NCI-H2081 treated with DMSO at 0.1 percent for 48 hours (cell line): Measurements from ENCODE around the gene SMOC1.

Experiments
- DNase-seq: peaks from one replicate; lab custom pipeline; 2025; lab: John Stamatoyannopoulos, UW

The SMOC1 gene

DNA sequence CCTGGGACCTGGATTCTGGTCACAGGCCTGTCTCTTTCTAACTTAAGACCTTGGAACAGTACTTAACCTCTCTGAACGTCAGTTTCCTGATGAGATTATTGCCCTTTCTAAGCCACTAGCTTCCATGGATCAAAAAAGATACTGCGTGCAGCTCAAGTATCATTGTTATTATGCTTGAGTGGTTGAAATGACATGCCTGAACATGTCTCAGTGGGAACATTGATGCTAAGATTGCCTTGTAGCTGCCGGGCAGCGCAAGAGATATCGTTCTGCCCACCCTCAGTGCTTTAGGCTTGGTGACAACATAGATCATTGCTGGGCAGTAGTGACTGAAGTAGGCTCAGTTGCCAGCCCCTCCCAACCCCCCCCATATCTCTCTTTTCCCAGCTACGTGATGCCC, 131.9 kb downstream of the SMOC1 start:
- no peak for DNase-seq

- no peak for DNase-seq
Measured at GRCh38 chr14:70011708-70012107, 132.5 kb downstream of the SMOC1 start.

GRCh38 chr14:70013271-70013873, 134.2 kb downstream of the SMOC1 start:
- DNase-seq: no peak

- DNase-seq: no peak
Measured at GRCh38 chr14:70014406-70015095, 135.3 kb downstream of the SMOC1 start.

DNA sequence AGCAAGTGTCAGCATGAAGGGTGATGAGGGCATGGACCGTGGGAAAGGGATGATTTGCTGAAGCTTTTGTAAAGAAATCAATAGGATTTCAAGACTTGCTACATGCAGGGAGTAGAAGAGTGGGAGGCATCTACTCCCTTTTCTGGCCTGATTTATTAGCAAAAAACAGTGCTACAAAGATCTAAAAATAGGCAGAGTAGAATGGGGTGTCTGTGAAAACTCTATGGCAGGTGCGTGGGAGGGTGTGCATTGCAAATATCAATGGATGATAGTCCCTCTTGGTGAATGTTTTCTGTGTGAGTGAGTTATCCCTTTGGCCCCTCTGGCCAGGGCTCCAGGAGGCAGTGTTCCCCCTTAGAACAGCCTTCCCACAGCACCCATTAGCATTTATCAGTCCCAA, 139.0 kb downstream of the SMOC1 start:
- no peak for DNase-seq

- no peak for DNase-seq
Measured at GRCh38 chr14:70018713-70019211, 139.5 kb downstream of the SMOC1 start.

GRCh38 chr14:70019695-70020094, 140.5 kb downstream of the SMOC1 start:
- no peak for DNase-seq

GRCh38 chr14:70020352-70021170, 141.3 kb downstream of the SMOC1 start:
- DNase-seq: no peak

- no peak for DNase-seq
Measured at GRCh38 chr14:70021548-70022220, 142.5 kb downstream of the SMOC1 start.

DNA sequence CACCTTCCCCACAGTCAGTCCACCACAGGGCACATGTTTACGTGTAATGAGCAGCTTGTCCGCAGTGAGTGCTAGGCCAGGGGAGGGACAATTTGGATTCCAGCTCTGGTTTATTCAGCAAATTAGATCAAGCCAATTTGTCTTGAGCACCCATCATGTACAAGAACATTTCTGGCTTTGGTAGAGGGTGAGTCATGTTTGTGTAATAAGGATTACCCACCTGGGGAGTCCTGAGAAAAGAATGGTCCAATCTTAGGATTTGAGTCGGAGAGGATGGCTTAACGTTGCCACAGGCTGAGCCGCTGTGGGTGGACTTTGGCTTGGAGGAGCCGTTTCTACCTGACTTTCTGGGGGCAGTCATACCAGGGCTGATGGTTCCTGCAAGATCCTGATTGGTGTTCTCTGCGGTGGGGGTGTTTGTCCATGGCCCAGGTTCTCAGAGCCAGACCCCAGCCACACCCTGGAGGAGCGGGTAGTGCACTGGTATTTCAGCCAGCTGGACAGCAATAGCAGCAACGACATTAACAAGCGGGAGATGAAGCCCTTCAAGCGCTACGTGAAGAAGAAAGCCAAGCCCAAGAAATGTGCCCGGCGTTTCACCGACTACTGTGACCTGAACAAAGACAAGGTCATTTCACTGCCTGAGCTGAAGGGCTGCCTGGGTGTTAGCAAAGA, 143.7 kb downstream of the SMOC1 start:
- DNase-seq: no peak

DNA sequence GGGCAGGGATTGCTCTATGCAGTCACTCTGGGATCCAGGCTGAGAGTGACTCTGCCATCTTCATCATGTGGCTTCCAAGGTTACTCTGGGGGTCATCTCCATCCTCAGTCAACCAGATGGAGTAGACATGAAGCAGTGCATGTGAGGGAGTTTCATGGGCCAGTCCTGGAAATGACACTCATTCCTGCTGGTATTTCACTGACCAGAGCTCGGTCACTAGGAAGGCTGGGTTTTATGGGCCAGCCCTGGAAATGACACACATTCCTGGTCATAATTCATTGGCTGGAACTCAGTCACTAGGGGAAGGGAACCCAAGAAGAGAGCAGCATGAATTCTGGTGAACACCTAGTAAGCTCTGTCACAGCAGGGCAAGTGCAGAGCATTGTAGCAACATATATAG, 144.7 kb downstream of the SMOC1 start:
- DNase-seq: no peak

GRCh38 chr14:70027785-70028428, 148.7 kb downstream of the SMOC1 start:
- no peak for DNase-seq

DNA sequence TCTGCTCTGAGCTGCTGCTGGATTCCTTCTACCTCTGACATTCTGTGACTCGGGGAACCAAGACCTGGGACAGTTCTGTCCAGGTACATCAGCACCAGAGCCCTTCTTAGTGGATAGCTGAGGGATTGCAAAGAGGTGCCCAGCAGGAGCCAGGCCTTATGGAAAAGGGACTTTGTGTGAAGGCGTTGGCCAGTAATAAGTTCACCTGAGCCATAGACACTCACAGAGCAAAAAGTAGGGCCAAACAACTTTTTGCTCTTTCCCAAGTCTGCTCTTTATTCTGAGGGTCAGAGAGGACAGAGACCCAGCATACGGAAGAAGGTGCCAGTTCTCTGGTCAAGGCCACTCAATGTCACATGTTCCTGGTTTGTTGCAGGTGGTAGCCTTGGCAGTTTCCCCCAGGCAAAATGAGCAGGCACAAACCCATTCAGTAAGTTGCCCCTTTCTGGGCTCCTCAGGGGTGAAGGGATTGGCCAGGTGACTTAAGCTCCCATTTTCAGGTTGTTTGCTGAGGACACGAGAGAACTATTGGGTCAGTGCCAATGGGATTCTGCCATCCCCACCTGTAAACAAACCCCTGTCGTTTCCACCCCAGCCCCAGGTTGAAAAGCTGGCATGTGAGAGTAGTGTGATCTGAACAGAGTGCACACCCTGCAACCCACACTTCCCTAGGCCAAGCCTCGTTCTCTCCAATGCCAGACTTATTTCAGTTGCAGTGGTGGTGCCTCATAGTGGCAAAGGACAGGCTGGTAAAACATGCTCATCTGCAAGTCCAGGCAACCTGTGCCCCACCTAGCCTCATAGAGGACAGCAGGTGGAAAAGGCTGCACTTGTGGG, 150.3 kb downstream of the SMOC1 start:
- peak; percentile 31 for DNase-seq

- no peak for DNase-seq
Measured at GRCh38 chr14:70032016-70032415, 152.8 kb downstream of the SMOC1 start.

DNA sequence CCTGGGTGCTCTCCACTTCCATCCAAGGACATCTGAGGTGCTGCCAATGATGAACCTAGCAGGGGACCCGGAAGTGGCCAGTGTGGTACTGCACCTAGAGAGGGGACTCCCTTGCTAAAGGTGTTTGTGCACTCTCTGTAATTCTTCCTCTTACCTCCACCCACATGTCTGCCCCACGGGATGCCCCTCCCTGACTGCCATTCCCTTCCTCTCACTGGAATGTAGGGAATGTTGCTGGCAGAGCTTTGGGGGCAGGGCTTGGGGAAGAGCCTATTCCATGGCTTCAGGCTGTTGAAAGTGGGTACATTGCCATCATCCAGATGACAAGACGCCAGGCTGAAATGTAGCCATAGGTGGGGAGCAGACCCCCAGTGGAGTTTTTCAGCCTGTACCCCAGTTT, 153.2 kb downstream of the SMOC1 start:
- DNase-seq: no peak

GRCh38 chr14:70033116-70033515, 153.9 kb downstream of the SMOC1 start:
- DNase-seq: no peak

- no peak for DNase-seq
Measured at GRCh38 chr14:70033561-70033960, 154.3 kb downstream of the SMOC1 start.

- no peak for DNase-seq
Measured at GRCh38 chr14:70034257-70034656, 155.0 kb downstream of the SMOC1 start.

- DNase-seq: no peak
Measured at GRCh38 chr14:70036665-70037064, 157.4 kb downstream of the SMOC1 start.

GRCh38 chr14:70043001-70043400, 163.8 kb downstream of the SMOC1 start:
- no peak for DNase-seq
